ENCODE results near the gene POGZ. TPM values are rescaled to one million over a fixed set of nuclear protein-coding genes. Genes with fewer than 3 reads are reported as not detected.
"Not testable (repeated sequence)": the region's sequence is repeated elsewhere in the genome, so short reads cannot be mapped to it uniquely, and the experiment has no call there.

Gene POGZ
- total RNA-seq, 4 donors from 2014 or later: 29.3 to 87.3 (median 57.3) TPM

GRCh38 chr1:151401125-151401788 is 58.0 kb downstream of the POGZ start:
- WGBS: 88% methylated on average over 13 of the region's 13 CpGs
- TF ChIP-seq POLR2A (IDR thresholded peaks at IDR 0.05): no peak
- no peak for TF ChIP-seq CTCF (IDR thresholded peaks at IDR 0.05)
- TF ChIP-seq POLR2AphosphoS5 (IDR thresholded peaks at IDR 0.05): no peak
- TF ChIP-seq EP300 (IDR thresholded peaks at IDR 0.05): no peak
- Histone ChIP-seq H3K27me3 (no peaks in the 10 kb centered on the region), H3K4me1 (peaks cover 23% of the 10 kb centered on the region), H3K4me3 (no peak overlapping the region), H3K9me3 (no peaks in the 10 kb centered on the region), H3K27ac (no peak overlapping the region), H3K36me3 (peaks cover 55% of the 10 kb centered on the region)
- DNase-seq (ENCODE audit: low spot score in 2 of 2): no peak

GRCh38 chr1:151399324-151400171 is 59.7 kb downstream of the POGZ start, which contains the start of gene PSMB4:
TSS of gene PSMB4 (plus strand) at chr1:151399573. CDS start at chr1:151399588, 15 bp downstream.
- Histone ChIP-seq H3K27ac (peak within 1 kb of the TSS; percentile 92), H3K4me3 (peak within 1 kb of the TSS; percentile 98), H3K9me3 (no peaks in the 10 kb centered on the region), H3K36me3 (peaks cover 38% of the 10 kb centered on the region), H3K4me1 (peaks cover 23% of the 10 kb centered on the region), H3K27me3 (no peaks in the 10 kb centered on the region)
- WGBS: under 1% methylated on average over 63 of the region's 63 CpGs
- TF ChIP-seq CTCF (IDR thresholded peaks at IDR 0.05): peak in 1 of 2 donors; percentile 30
- peak; percentile 45 to 83 for TF ChIP-seq POLR2A (IDR thresholded peaks at IDR 0.05)
- TF ChIP-seq EP300 (IDR thresholded peaks at IDR 0.05): no peak
- TF ChIP-seq POLR2AphosphoS5 (IDR thresholded peaks at IDR 0.05): peak; percentile 58 to 98 (median 97)
- DNase-seq (ENCODE audit: low spot score in 2 of 2): peak; percentile 88 to 92

GRCh38 chr1:151396265-151396664 is 63.0 kb downstream of the POGZ start:
- H3K9me3 ChIP-seq; DNase-seq (ENCODE audit: low spot score in 2 of 2); H3K36me3 ChIP-seq; H3K4me3 ChIP-seq; H3K27ac ChIP-seq; H3K27me3 ChIP-seq: not testable (repeated sequence)
- 78% methylated on average over 5 of the region's 5 CpGs for WGBS
- peaks cover 18% of the 10 kb centered on the region for H3K4me1 ChIP-seq

GRCh38 chr1:151393583-151393982 is 65.7 kb downstream of the POGZ start:
- Histone ChIP-seq H3K27me3 (no peaks in the 10 kb centered on the region), H3K4me3 (no peak overlapping the region), H3K27ac (no peak overlapping the region), H3K9me3 (no peaks in the 10 kb centered on the region), H3K4me1 (no peaks in the 10 kb centered on the region), H3K36me3 (no peaks in the 10 kb centered on the region)
- TF ChIP-seq POLR2AphosphoS5 (IDR thresholded peaks at IDR 0.05): no peak
- TF ChIP-seq CTCF (IDR thresholded peaks at IDR 0.05): no peak
- no peak for TF ChIP-seq EP300 (IDR thresholded peaks at IDR 0.05)
- no peak for TF ChIP-seq POLR2A (IDR thresholded peaks at IDR 0.05)
- no peak for DNase-seq (ENCODE audit: low spot score in 2 of 2)

- Histone ChIP-seq H3K36me3 (no peaks in the 10 kb centered on the region), H3K27ac (no peak overlapping the region), H3K27me3 (no peaks in the 10 kb centered on the region), H3K9me3 (no peaks in the 10 kb centered on the region), H3K4me3 (no peak overlapping the region), H3K4me1 (no peaks in the 10 kb centered on the region)
- DNase-seq (ENCODE audit: low spot score in 2 of 2): no peak
- 86% methylated on average over 3 of the region's 3 CpGs for WGBS
- TF ChIP-seq EP300 (IDR thresholded peaks at IDR 0.05) (no peak), CTCF (IDR thresholded peaks at IDR 0.05) (no peak), POLR2AphosphoS5 (IDR thresholded peaks at IDR 0.05) (no peak), POLR2A (IDR thresholded peaks at IDR 0.05) (no peak)
Measured at GRCh38 chr1:151391079-151391563, 68.2 kb downstream of the POGZ start.

GRCh38 chr1:151390221-151391078 is 68.8 kb downstream of the POGZ start:
- DNase-seq (ENCODE audit: low spot score in 2 of 2); H3K9me3 ChIP-seq; H3K4me1 ChIP-seq; H3K27ac ChIP-seq; H3K27me3 ChIP-seq; H3K4me3 ChIP-seq; H3K36me3 ChIP-seq: not testable (repeated sequence)
- 92% methylated on average over 22 of the region's 22 CpGs for WGBS

Measured in suprapubic skin (tissue), 4 donors.